Activated CD8-positive, alpha-beta T cell treated with anti-CD3 and anti-CD28 coated beads for 36 hours (primary cell): ENCODE measurements around the gene ENAH. TPM values are rescaled to one million over a fixed set of nuclear protein-coding genes. Genes with fewer than 3 reads are reported as not detected.
A peak's percentile ranks its signal among the peaks of the same experiment; 100 is the strongest.

Source experiments
- ATAC-seq: fragments of 200-7000 bp; cut with Tn5 transposase; one replicate; pipeline ENCODE4 v1.10.0; 2021; ENCODE audit warnings: mild to moderate bottlenecking, moderate library complexity
- CTCF ChIA-PET: fragments of 350-600 bp; sonication (Branson Sonifier 250); formaldehyde crosslinking; loops from one replicate; lab custom pipeline; 2021; ENCODE audit warnings: antibody characterized with exemption; lab: Charles Lee
- POLR2A ChIA-PET: fragments of 350-600 bp; sonication (Branson Sonifier 250); formaldehyde crosslinking; loops from one replicate; lab custom pipeline; 2021; ENCODE audit warnings: antibody characterized with exemption; lab: Charles Lee
- DNase-seq: peaks from one replicate; pipeline ENCODE4 v3.0.0-alpha.2; 2020
- H3K27ac Mint-ChIP-seq: one replicate; pipeline ENCODE4 v1.8.0; 2021; ENCODE audit warnings: mild to moderate bottlenecking, mixed read lengths
- H3K27me3 Mint-ChIP-seq: one replicate; pipeline ENCODE4 v1.8.0; 2021; ENCODE audit warnings: mixed read lengths
- H3K36me3 Mint-ChIP-seq: one replicate; pipeline ENCODE4 v1.8.0; 2021; ENCODE audit warnings: low read depth, mixed read lengths
- H3K4me1 Mint-ChIP-seq: one replicate; pipeline ENCODE4 v1.8.0; 2021; ENCODE audit warnings: low read depth, mixed read lengths
- H3K4me3 Mint-ChIP-seq: one replicate; pipeline ENCODE4 v1.8.0; 2021; ENCODE audit warnings: mild to moderate bottlenecking, moderate library complexity, mixed read lengths
- H3K9me3 Mint-ChIP-seq: one replicate; pipeline ENCODE4 v1.8.0; 2021; ENCODE audit warnings: mixed read lengths
- CTCF ChIP-seq: fragments of 200-600 bp; IDR thresholded peaks from one replicate; pipeline ENCODE4 v1.8.0; 2022; ENCODE audit warnings: antibody characterized with exemption, mild to moderate bottlenecking
- intact Hi-C: fragments of 100-400 bp; cut with micrococcal nuclease; formaldehyde crosslinking; loops from one replicate; pipeline ENCODE4 v1.10.0; 2022
- total RNA-seq, 2 experiments: library from RNA; stranded (reverse); gene quantifications; one replicate each; pipeline ENCODE4 v1.2.3, GENCODE V29; 2021

Gene ENAH
- total RNA-seq, 2 experiments from 2014 or later, result 0.51 to 0.65 TPM

- ChIA-PET CTCF (interaction anchor here (0.8 to 1.3 kb wide), 2 partner anchors 222 to 327 kb away, joined by 3 to 4 read pairs; partner anchors contain the start of genes SRP9 and TMEM63A), POLR2A (no interaction called here)
- ATAC-seq (no peak), DNase-seq (no peak)
- intact Hi-C loops, result loop anchor here (10.0 kb wide), 1 partner anchor 419 kb away; no protein-coding TSS in a partner anchor
- Mint-ChIP-seq H3K36me3 (no peaks in the 10 kb centered on the region), H3K4me3 (no peak overlapping the region), H3K4me1 (no peaks in the 10 kb centered on the region), H3K27me3 (peaks cover 5% of the 10 kb centered on the region), H3K9me3 (peaks cover 3% of the 10 kb centered on the region), H3K27ac (no peak overlapping the region)
- no peak for TF ChIP-seq CTCF
Observed at GRCh38 chr1:225555821-225556220, 97.1 kb downstream of the ENAH start.

DNA sequence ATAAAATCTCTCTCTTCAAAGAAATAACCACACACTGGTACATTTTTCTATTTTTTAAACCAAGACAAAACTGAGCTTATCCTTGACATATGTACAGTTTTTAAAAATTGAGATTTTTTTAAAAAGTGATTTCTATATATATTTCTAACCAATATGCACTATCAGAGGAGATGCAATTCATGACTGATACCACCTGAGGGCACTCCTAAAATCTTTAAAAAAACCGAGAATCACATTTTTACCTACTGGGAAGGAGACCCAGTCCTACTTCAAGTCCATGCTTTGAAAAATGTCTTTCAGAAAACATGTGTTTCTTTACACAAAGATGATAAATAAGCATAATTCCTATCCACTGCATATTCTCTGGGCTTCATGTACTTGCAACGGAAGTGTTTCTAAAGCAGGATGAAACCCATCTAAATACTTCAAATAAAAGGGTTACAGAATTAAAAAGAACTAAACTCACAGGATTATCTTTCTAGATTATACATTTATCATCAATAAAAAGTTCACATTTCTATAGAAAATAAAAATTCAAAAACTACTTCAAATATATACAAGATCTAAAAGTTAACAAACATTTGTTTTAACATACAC is 98.6 kb downstream of the ENAH start:
- no peaks in the 10 kb centered on the region for H3K4me1 Mint-ChIP-seq
- no peak overlapping the region for H3K27ac Mint-ChIP-seq
- no peaks in the 10 kb centered on the region for H3K36me3 Mint-ChIP-seq
- H3K4me3 Mint-ChIP-seq, result no peak overlapping the region
- intact Hi-C loops, result loop anchor here (10.0 kb wide), 1 partner anchor 420 kb away; no protein-coding TSS in a partner anchor
- H3K27me3 Mint-ChIP-seq, result peaks cover 3% of the 10 kb centered on the region
- peak; percentile 73 for TF ChIP-seq CTCF
- DNase-seq (no peak), ATAC-seq (peak; percentile 51)
- peaks cover 3% of the 10 kb centered on the region for H3K9me3 Mint-ChIP-seq
- ChIA-PET CTCF (interaction anchor here (0.6 to 1.3 kb wide), 9 partner anchors 9 to 421 kb away, joined by 3 to 6 read pairs (median 4); no protein-coding TSS in a partner anchor), POLR2A (no interaction called here)

DNA sequence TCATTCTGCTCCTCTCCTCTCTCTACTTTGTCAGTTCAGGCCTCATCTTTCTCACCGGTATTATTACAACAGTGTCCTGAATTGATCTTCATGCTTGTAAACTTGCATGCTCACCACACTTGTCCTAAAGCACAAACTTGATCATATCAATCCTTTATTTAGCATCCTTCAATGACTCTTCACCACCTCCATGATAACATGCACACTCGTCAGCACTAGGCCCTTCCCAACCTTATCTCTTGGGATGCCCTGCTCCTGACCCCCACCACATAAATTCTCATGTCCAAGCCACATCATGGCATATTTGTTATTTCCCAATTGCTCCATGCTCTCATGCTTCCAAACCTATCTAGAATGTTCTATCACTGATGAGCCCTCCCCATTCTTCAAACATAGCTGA is 103.1 kb downstream of the ENAH start:
- ATAC-seq, result no peak
- DNase-seq, result no peak
- no peaks in the 10 kb centered on the region for H3K9me3 Mint-ChIP-seq
- peaks cover 2% of the 10 kb centered on the region for H3K27me3 Mint-ChIP-seq
- H3K4me1 Mint-ChIP-seq, result peaks cover 5% of the 10 kb centered on the region
- H3K36me3 Mint-ChIP-seq, result no peaks in the 10 kb centered on the region
- H3K4me3 Mint-ChIP-seq, result no peak overlapping the region
- H3K27ac Mint-ChIP-seq, result no peak overlapping the region
- TF ChIP-seq CTCF, result no peak
- CTCF ChIA-PET, result interaction anchor here (0.8 to 2.3 kb wide), 3 partner anchors 75 to 438 kb away, joined by 3 to 9 read pairs (median 3); no protein-coding TSS in a partner anchor
- intact Hi-C loops, result loop anchor here (10.0 kb wide), 1 partner anchor 425 kb away; no protein-coding TSS in a partner anchor
- POLR2A ChIA-PET, result no interaction called here

- no peak overlapping the region for H3K27ac Mint-ChIP-seq
- DNase-seq (no peak), ATAC-seq (no peak)
- no peak overlapping the region for H3K4me3 Mint-ChIP-seq
- H3K4me1 Mint-ChIP-seq, result peaks cover 5% of the 10 kb centered on the region
- intact Hi-C loops, result no loop called here
- no peak for TF ChIP-seq CTCF
- H3K27me3 Mint-ChIP-seq, result peaks cover 2% of the 10 kb centered on the region
- ChIA-PET POLR2A (no interaction called here), CTCF (interaction anchor here (2.3 kb wide), 1 partner anchor 73 kb away, joined by 9 read pairs; no protein-coding TSS in a partner anchor)
- no peaks in the 10 kb centered on the region for H3K36me3 Mint-ChIP-seq
- no peaks in the 10 kb centered on the region for H3K9me3 Mint-ChIP-seq
Observed at GRCh38 chr1:225548140-225548857, 104.6 kb downstream of the ENAH start.

DNA sequence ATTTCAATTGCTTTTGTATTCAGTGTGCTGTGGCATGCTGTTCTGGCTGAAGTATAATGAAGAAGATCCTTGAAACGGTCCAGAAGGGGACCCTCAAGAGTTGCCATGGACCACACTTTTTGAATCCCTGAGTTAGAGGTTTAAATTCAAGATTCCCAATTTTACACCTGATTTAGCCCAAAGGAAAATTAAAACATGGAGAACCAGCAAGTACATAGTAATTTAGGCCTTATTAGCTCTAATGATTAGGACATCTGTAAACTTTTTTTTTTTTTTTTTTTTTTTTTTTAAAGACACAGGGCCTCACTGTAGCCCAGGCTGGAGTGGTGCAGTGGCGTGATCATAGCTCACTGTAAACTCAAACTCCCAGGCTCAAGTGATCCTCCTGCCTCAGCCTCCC is 107.3 kb downstream of the ENAH start:
- intact Hi-C loops, result no loop called here
- no peak for ATAC-seq
- no peaks in the 10 kb centered on the region for H3K27me3 Mint-ChIP-seq
- CTCF ChIA-PET, result interaction anchor here (0.8 to 1.7 kb wide), 6 partner anchors 9 to 71 kb away, joined by 3 to 6 read pairs (median 4); no protein-coding TSS in a partner anchor
- no peak overlapping the region for H3K4me3 Mint-ChIP-seq
- H3K9me3 Mint-ChIP-seq, result no peaks in the 10 kb centered on the region
- no peak for DNase-seq
- H3K36me3 Mint-ChIP-seq, result no peaks in the 10 kb centered on the region
- POLR2A ChIA-PET, result no interaction called here
- H3K27ac Mint-ChIP-seq, result no peak overlapping the region
- no peak for TF ChIP-seq CTCF
- H3K4me1 Mint-ChIP-seq, result peaks cover 5% of the 10 kb centered on the region
